RCC 7860 (cell line): ENCODE measurements around the gene OR8D4.
"Not testable (repeated sequence)": the region's sequence is repeated elsewhere in the genome, so short reads cannot be mapped to it uniquely, and the experiment has no call there.

Experiments
- DNase-seq: peaks from one replicate; pipeline ENCODE4 v3.0.0-alpha.2; 2015; ENCODE audit warnings: low spot score
- FAIRE-seq: peaks from 2 replicates; lab custom pipeline; 2012; peaks lifted over from hg19 to GRCh38; lab: Jason Lieb, UNC

Gene OR8D4

GRCh38 chr11:123901867-123902266 lies at the start of gene OR8D4:
Gene OR8D4, plus strand, starts transcription at chr11:123902167. Its CDS starts 4,265 bp downstream, at chr11:123906432.
- DNase-seq (no peak), FAIRE-seq (no peak)

DNA sequence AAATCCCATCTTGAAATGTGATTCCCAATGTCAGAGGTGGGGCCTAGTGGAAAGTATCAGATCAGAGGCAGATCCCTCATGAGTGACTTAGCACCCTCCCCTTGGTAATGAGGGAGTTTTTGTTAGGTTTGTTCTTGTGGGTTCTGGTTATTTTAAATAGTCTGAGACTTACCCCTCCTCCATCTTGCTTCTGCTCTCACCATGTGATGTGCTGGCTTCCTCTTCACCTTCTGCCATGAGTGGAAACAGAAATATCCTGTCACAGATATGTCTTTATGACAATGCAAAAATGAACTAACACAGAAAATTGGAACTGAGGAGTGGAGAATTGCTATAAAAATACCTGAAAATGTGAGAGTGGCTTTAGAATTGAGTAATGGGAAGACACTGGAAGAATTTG lies 49.6 kb upstream of the OR8D4 start:
- no peak for FAIRE-seq
- DNase-seq: no peak

DNA sequence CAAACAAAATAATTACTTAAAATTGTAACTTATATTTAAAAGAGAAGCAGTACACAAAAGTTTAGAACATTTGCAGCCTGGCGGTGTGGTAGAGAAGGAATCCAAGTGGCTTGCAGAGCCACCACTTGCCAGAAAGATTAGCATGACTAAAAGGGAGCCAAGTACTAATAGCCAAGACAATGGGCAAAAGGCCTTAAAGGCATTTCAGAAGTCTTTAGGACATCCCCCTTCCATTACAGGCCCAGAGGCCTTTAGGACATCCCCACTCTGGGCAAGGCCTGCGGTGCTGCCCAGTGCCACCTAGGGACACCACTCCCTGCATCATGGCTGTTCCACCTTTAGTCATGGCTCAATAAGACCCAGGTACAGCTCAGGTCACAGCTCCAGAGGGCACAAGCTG lies 48.9 kb upstream of the OR8D4 start:
- FAIRE-seq (no peak), DNase-seq (no peak)

DNA sequence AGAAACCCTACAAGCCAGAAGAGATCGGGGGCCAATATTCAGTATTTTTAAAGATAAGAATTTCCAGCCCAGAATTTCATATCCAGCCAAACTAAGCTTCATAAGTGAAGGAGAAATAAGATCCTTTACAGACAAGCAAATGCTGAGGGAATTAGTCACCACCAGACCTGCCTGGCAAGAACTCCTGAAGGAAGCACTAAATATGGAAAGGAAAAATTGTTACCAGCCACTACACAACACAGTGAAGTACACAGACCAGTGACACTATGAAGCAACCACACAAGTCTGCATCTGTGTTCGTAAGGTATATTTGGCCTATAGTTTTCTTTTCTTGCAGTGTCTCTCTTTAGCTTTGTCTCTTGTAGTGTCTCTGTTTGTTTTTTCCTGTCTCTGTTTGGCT lies 45.5 kb upstream of the OR8D4 start:
- DNase-seq (no peak), FAIRE-seq (no peak)

DNA sequence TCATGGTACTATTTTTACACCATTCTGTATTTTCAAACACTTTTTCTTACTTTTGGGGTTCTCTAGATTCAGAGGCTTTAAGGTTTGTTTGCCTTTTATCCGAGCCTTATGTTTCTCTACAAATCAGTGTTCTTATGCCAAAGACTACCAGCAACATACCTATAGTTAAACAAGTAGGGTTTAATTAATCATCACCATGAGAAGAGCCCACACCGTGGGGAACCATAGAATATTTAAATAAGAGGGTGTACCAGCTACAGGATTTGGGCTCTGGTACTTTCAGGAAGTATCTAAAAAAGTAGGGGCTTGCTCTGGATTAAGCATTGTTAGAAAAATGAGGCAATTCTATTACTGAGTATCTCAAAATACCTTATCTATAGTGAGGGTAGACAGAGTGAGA lies 42.2 kb upstream of the OR8D4 start:
- FAIRE-seq (no peak), DNase-seq (no peak)

DNA sequence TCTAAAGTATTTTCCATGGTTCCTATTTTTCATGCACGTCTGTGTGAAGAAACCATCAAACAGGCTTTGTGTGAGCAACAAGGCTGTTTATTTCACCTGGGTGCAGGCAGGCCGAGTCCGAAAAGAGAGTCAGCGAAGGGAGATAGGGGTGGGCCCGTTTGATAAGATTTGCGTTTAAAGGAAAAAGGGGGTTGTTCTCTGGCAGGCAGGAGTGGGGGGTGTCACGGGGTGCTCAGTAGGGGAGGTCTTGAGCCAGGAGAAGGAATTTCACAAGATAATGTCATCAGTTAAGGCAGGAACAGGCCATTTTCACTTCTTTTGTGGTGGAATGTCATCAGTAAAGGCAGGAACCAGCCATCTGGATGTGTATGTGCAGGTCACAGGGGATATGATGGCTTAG lies 36.7 kb upstream of the OR8D4 start:
- not testable (repeated sequence) for DNase-seq, FAIRE-seq

GRCh38 chr11:123867795-123868194 lies 34.2 kb upstream of the OR8D4 start:
- DNase-seq, FAIRE-seq: not testable (repeated sequence)

- no peak for FAIRE-seq
Observed at GRCh38 chr11:123880912-123881311, 21.1 kb upstream of the OR8D4 start.

DNA sequence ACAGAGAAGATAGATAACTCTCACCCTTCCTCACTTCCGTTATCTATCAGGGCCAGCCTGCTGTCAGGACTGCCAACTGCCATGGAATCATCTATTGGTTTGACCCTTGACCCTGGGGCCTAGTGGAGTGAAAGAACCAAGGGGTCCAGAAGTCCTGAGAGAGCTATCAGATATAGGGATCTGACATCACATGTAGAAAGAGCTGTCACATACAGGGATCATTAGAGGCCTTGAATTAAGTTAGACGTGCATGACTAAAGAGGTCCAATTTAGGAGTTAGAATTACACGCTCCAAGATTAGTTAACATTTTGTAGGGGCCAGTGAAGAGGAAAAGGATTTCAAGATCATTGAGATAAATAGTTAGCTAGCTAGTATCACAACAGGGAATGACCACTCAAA lies 16.4 kb upstream of the OR8D4 start, which contains the start of gene TMEM225:
TSS of gene TMEM225 (minus strand) at position 101 of the 400 bp plus-strand sequence. CDS start 245 bp downstream, outside the sequence.
- DNase-seq (no peak), FAIRE-seq (no peak)

More at GRCh38 chr11:123880912-123881311, 21.1 kb upstream of the OR8D4 start:
- no peak for DNase-seq

GRCh38 chr11:123892031-123892430 lies 9.9 kb upstream of the OR8D4 start:
- no peak for DNase-seq
- no peak for FAIRE-seq

DNA sequence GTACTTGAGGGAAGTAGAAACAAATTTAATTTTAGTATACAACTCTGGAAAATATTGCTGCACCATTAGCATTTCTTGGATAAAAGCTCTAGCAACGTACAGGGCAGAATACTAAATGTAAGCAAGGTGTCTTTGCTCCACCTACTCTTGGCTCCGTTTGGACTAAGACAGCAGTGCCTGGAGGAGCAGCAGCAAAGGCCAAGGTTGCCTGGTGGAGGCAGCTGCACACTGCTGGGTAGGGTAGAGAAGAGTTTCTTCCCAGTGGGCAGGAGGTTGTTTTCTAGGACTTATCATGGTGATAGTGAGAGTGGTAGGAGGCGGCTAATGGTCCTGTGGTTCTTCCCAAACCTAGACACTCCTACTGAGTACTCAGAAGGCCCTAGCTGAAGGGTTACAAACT lies 2.2 kb upstream of the OR8D4 start:
- no peak for FAIRE-seq
- no peak for DNase-seq

DNA sequence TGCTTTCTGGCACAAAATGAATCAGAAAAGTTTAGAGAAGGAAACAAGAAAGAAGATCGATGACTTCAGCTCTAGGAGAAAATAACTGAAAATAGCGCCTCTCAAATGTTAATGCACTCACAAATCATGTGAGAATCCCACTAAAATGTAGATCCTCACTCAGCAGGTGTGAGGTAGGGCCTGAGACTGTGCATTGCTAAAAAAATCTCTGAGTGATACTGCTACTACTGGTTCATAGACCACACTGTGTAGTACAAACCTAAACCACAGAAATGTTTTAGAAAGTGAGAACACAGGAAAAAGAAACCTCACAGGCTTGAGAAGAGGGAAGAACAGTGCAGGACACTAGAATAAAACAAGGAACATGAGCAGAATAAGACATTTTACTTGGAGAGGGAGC lies 2.0 kb downstream of the OR8D4 start:
- FAIRE-seq: no peak
- DNase-seq: no peak

GRCh38 chr11:123904932-123905331 lies 3.0 kb downstream of the OR8D4 start:
- DNase-seq: no peak
- FAIRE-seq: no peak

DNA sequence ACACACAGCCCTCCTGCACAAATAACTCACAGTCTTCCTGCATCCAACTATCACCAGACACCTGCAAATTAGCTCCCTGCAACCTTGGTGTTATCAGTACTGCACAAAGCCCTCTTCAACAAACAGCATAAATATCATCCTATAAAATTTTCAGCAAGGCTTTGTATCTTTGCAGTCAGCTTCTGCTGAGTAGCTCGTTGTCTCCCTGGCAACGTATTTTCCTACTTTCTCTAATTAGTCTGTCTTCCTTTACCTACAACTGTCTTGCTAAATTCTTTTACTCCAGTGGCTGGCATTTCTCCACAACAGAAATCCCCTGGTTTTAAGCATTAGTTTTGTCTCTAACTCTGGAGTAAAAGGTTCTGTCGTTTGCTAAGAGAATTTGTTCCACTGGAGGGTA lies 3.9 kb downstream of the OR8D4 start:
- no peak for FAIRE-seq

GRCh38 chr11:123920943-123921342 lies 19.0 kb downstream of the OR8D4 start:
- FAIRE-seq: no peak
- DNase-seq: no peak

More for the DNA sequence above, 3.9 kb downstream of the OR8D4 start:
- no peak for DNase-seq

DNA sequence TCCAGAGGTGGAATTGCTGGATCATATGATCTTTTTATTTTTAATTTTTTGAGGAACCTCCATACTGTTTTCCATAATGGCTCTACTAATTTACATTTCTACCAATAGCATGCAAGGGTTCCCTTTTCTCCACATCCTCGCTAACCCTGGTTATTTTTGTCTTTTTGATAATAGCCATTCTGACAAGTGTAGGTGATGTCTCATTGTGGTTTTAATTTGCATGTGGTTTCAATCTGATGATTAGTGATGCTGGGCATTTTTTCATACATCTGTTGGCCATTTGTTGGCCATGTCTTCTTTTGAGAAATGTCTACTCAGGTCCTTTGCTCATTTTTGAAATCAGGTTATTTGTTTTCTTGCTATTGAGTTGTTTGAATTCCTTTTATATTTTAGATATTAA lies 22.1 kb downstream of the OR8D4 start:
- no peak for FAIRE-seq
- no peak for DNase-seq

DNA sequence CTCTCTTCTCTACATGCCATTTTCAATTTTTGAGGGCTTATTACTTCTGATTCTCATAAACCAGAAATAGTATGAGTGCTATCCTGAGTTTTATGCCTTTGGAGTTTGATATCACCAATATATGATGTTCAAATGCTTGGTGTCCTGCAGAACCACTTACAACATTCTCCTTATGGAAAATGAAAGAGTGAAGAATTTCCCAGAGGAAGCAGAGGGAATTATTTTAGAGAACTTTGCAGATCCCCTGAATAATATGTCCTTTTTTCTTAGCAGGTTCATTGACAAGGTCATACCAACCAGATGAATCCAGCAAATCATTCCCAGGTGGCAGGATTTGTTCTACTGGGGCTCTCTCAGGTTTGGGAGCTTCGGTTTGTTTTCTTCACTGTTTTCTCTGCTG lies 37.4 kb downstream of the OR8D4 start, which contains the start of gene OR4D5:
TSS of gene OR4D5 (plus strand) at position 301 of the 400 bp plus-strand sequence. CDS start at position 301, 0 bp downstream.
- FAIRE-seq (no peak), DNase-seq (no peak)

GRCh38 chr11:123942413-123942812 lies 40.4 kb downstream of the OR8D4 start:
- FAIRE-seq (no peak), DNase-seq (no peak)

- DNase-seq (no peak), FAIRE-seq (no peak)
Observed at GRCh38 chr11:123943738-123944137, 41.8 kb downstream of the OR8D4 start, which contains the start of gene OR6T1. Gene OR6T1, minus strand, starts transcription at chr11:123943838. Its CDS starts 0 bp downstream, at chr11:123943838.

DNA sequence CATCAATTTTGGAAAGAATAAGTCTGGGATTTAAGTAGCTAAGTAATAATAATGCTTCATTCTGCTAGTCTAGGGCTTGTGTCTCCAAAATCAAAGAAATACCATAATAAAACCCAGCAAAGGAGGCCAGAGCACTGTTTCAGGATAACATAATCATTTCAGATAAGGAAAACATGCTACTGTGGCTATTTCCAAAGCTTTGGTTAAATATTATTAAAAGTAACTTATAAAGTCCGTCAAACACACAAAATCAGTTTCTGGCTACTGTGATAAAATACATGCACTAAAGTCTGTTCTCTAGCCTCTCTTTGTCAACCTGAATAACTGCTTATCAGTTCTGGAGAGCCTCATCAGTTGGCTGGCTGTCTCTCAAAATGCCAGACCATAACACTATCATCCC lies 43.2 kb downstream of the OR8D4 start:
- no peak for DNase-seq
- no peak for FAIRE-seq

DNA sequence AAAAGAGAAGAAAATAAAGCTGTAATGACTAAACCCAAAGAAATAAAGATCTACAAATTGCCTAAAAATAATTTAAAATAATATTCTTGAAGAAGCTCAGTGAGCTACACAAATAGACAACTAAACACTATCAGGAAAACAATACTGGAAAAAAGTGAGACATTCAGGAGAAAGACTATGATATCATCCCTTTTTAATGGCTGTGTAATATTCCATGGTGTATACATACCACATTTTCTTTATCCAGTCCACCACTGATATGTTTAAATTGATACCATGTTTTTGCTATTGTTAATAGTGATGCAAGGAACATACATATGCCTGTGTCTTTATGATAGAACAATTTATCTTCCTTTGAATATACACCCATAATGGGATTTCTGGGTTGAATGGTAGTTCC lies 54.8 kb downstream of the OR8D4 start:
- no peak for DNase-seq
- FAIRE-seq: no peak
